B cell (primary cell): ENCODE data around the gene POLL. TPM values are rescaled to one million over a fixed set of nuclear protein-coding genes. Genes with fewer than 3 reads are reported as not detected.

Experiments
- ATAC-seq: fragments of 200-7000 bp; cut with Tn5 transposase; one replicate; pipeline ENCODE4 v1.10.0; 2021; ENCODE audit warnings: low read depth, mild to moderate bottlenecking, moderate number of reproducible peaks, moderate library complexity
- CTCF ChIA-PET: fragments of 350-600 bp; sonication (Branson Sonifier 250); formaldehyde crosslinking; loops from one replicate; lab custom pipeline; 2021; ENCODE audit warnings: antibody characterized with exemption, inconsistent platforms; lab: Charles Lee
- POLR2A ChIA-PET: fragments of 350-600 bp; sonication (Branson Sonifier 250); formaldehyde crosslinking; loops from one replicate; lab custom pipeline; 2021; ENCODE audit warnings: antibody characterized with exemption; lab: Charles Lee
- DNase-seq: peaks from one replicate; pipeline ENCODE4 v3.0.0; 2013
- H2AFZ ChIP-seq: 2 replicates; pipeline ENCODE4 v1.6.1; 2012; ENCODE audit warnings: mild to moderate bottlenecking, low read depth, low read length; ENCODE audit not compliant: insufficient read depth, poor library complexity, severe bottlenecking
- H3K27ac ChIP-seq, 2 donors: 1 replicate in 1 of 2; 2 replicates in 1 of 2; pipeline ENCODE4 v1.5.1; 2012 to 2013; ENCODE audit warnings: low read length in 2 of 2, mild to moderate bottlenecking in 2 of 2, moderate library complexity in 1 of 2
- H3K27me3 ChIP-seq, 4 experiments: fragments of 200-600 bp in 1 of 4; sonication (generic) in 1 of 4; replicated peaks in 1 of 4; 1 replicate in 2 of 4; 2 replicates in 2 of 4; pipeline versions ENCODE4 v1.6.1 to v1.7.0; 2013 to 2016; ENCODE audit warnings: low read length in 3 of 4, mild to moderate bottlenecking in 2 of 4, mixed read lengths in 1 of 4, moderate library complexity in 1 of 4; ENCODE audit not compliant: insufficient read depth in 4 of 4, control insufficient read depth in 3 of 4; ENCODE audit errors: control extremely low read depth in 1 of 4
- H3K36me3 ChIP-seq, 2 experiments: replicated peaks in 1 of 2; 1 replicate in 1 of 2; 2 replicates in 1 of 2; pipeline versions ENCODE4 v1.6.1 to v1.7.1; 2013; ENCODE audit warnings: low read length in 1 of 2; ENCODE audit not compliant: insufficient read depth in 2 of 2, control insufficient read depth in 1 of 2; ENCODE audit errors: control extremely low read depth in 1 of 2, extremely low read depth in 1 of 2
- H3K4me1 ChIP-seq, 2 donors: fragments of 200-600 bp in 1 of 2; sonication (generic) in 1 of 2; 1 replicate in 1 of 2; 2 replicates in 1 of 2; pipeline versions ENCODE4 v1.5.1 to v1.6.1; 2013 to 2017; ENCODE audit warnings: low read length in 2 of 2; ENCODE audit not compliant: control insufficient read depth in 2 of 2, insufficient read depth in 2 of 2
- H3K4me2 ChIP-seq: replicated peaks from 2 replicates; pipeline ENCODE3; 2012; ENCODE audit warnings: mild to moderate bottlenecking, low read depth, low read length; ENCODE audit not compliant: poor library complexity, severe bottlenecking
- H3K4me3 ChIP-seq, 5 experiments: fragments of 200-600 bp in 1 of 5; sonication (generic) in 1 of 5; 1 replicate in 3 of 5; 2 replicates in 2 of 5; pipeline versions ENCODE4 v1.5.1 to v1.7.0; 2011 to 2016; ENCODE audit warnings: low read length in 4 of 5, mild to moderate bottlenecking in 4 of 5, low read depth in 2 of 5, control low read depth in 1 of 5, moderate library complexity in 1 of 5; ENCODE audit not compliant: insufficient read depth in 1 of 5; ENCODE audit errors: control extremely low read depth in 1 of 5, extremely low read depth in 1 of 5
- H3K79me2 ChIP-seq: fragments of 200-600 bp; sonication (generic); one replicate; pipeline ENCODE4 v1.6.0; 2016; ENCODE audit warnings: low read length; ENCODE audit not compliant: control insufficient read depth, insufficient read depth
- H3K9ac ChIP-seq: fragments of 200-600 bp; sonication (generic); 2 replicates; pipeline ENCODE4 v1.6.1; 2017; ENCODE audit warnings: mild to moderate bottlenecking, low read length, moderate library complexity
- H3K9me3 ChIP-seq, 3 donors: one replicate each; pipeline versions ENCODE4 v1.6.1 to v1.7.1; 2013; ENCODE audit warnings: low read length in 2 of 3; ENCODE audit not compliant: control insufficient read depth in 2 of 3, insufficient read depth in 1 of 3; ENCODE audit errors: control extremely low read depth in 1 of 3
- H4K20me1 ChIP-seq: 2 replicates; pipeline ENCODE4 v1.6.0; 2012; ENCODE audit warnings: mild to moderate bottlenecking, low read length; ENCODE audit not compliant: insufficient read depth, control insufficient read depth, poor library complexity, severe bottlenecking
- H3K27ac Mint-ChIP-seq: one replicate; pipeline ENCODE4 v1.8.0; 2021; ENCODE audit warnings: mixed read lengths
- H3K27me3 Mint-ChIP-seq: one replicate; pipeline ENCODE4 v1.8.0; 2021; ENCODE audit warnings: mixed read lengths
- H3K4me1 Mint-ChIP-seq: one replicate; pipeline ENCODE4 v1.8.0; 2021; ENCODE audit warnings: mixed read lengths
- H3K4me3 Mint-ChIP-seq: one replicate; pipeline ENCODE4 v1.8.0; 2021; ENCODE audit warnings: mixed read lengths
- H3K9me3 Mint-ChIP-seq: one replicate; pipeline ENCODE4 v1.8.0; 2022; ENCODE audit warnings: mixed read lengths; ENCODE audit not compliant: insufficient read depth
- EZH2 ChIP-seq: IDR thresholded peaks from 2 replicates; pipeline ENCODE4 v1.6.1; 2012; ENCODE audit warnings: borderline replicate concordance, low read depth, mild to moderate bottlenecking, moderate library complexity, low read length; ENCODE audit not compliant: insufficient read depth, poor library complexity, severe bottlenecking
- WGBS: methylation state at CpG from one replicate; pipeline ENCODE4 v1.1.5; 2013; ENCODE audit warnings: missing lambda C conversion rate; ENCODE audit not compliant: insufficient coverage; 5-methylcytosine and 5-hydroxymethylcytosine counted together
- intact Hi-C: fragments of 100-400 bp; cut with micrococcal nuclease; formaldehyde crosslinking; loops from one replicate; pipeline ENCODE4 v1.10.0; 2022
- polyA plus RNA-seq: library from polyadenylated mRNA; depleted of rRNA; stranded (reverse); fragments of >200 nt; gene quantifications from 2 replicates; pipeline ENCODE4 v1.2.3, GENCODE V29; 2012
- total RNA-seq, 2 donors: library from RNA; stranded (reverse); fragments of 120-200 nt in 1 of 2; gene quantifications; 1 replicate in 1 of 2; 2 replicates in 1 of 2; pipeline versions ENCODE4 v1.2.3 to v1.2.4, GENCODE V29; 2013 to 2022

The POLL gene
- total and polyA plus RNA-seq, 2 donors (not counting 1 experiment from before 2014, with no cell fraction given): 46.0 to 46.7 TPM

DNA sequence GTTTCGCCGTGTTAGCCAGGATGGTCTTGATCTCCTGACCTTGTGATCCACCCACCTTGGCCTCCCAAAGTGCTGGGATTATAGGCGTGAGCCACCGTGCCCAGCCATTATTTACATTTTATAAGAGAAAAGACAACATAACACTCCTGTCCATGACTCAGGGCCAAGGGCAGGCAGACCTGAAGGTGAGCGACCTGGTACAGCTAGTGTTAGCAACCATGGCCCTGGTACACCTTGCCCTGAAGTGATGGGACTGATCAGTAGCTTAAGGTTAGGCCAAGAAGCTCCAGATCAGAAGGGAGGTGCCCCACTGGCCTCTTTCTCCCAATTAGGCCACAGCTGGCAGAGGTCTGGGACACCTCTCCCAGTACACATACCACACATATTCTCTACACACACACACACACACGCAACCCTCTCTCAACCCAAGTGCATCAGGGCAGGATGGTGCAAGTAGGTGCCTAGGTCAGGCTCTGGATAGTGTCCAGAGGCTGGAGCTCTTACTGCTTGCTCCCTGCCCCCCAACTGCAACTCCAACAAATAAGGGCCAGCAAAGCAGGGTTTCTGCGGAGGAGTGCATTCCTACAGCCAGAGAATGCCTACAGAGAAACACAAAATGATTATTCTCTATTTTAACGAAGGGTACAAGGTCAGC is 43.9 kb upstream of the POLL start:
- H3K36me3 ChIP-seq: peaks cover 0 to 41% of the 10 kb centered on the region in 2 experiments
- H3K27me3 ChIP-seq: no peaks in the 10 kb centered on the region
- CTCF ChIA-PET: no interaction called here
- H3K27ac ChIP-seq: no peak overlapping the region
- no peak overlapping the region for H2AFZ ChIP-seq
- no peak for DNase-seq
- no peak overlapping the region for H3K9ac ChIP-seq
- H3K9me3 ChIP-seq: no peaks in the 10 kb centered on the region
- no peak overlapping the region for H3K27ac Mint-ChIP-seq
- H3K27me3 Mint-ChIP-seq: no peaks in the 10 kb centered on the region
- H3K4me3 Mint-ChIP-seq: no peak overlapping the region
- ATAC-seq: no peak
- no peaks in the 10 kb centered on the region for H3K9me3 Mint-ChIP-seq
- intact Hi-C loops: no loop called here
- no peak for TF ChIP-seq EZH2
- H3K4me3 ChIP-seq: no peak overlapping the region
- peaks cover 45% of the 10 kb centered on the region for H3K79me2 ChIP-seq
- WGBS: 79% methylated on average over 2 of the region's 8 CpGs
- H3K4me1 Mint-ChIP-seq: peaks cover 4% of the 10 kb centered on the region
- H4K20me1 ChIP-seq: peaks cover 60% of the 10 kb centered on the region
- POLR2A ChIA-PET: interaction anchor here (0.5 kb wide), 1 partner anchor 601 kb away, joined by 6 read pairs; no protein-coding TSS in a partner anchor
- H3K4me2 ChIP-seq: no peak overlapping the region
- no peaks in the 10 kb centered on the region for H3K4me1 ChIP-seq

GRCh38 chr10:101630633-101630920 is 42.5 kb upstream of the POLL start:
- peaks cover 0 to 49% of the 10 kb centered on the region in 2 experiments for H3K36me3 ChIP-seq
- H3K79me2 ChIP-seq: peaks cover 45% of the 10 kb centered on the region
- H3K4me3 ChIP-seq: no peak overlapping the region
- Mint-ChIP-seq H3K27ac (no peak overlapping the region), H3K27me3 (no peaks in the 10 kb centered on the region), H3K9me3 (no peaks in the 10 kb centered on the region), H3K4me3 (no peak overlapping the region), H3K4me1 (peaks cover 5% of the 10 kb centered on the region)
- no peaks in the 10 kb centered on the region for H3K4me1 ChIP-seq
- H4K20me1 ChIP-seq: peaks cover 72% of the 10 kb centered on the region
- H3K4me2 ChIP-seq: no peak overlapping the region
- no peak for ATAC-seq
- CTCF ChIA-PET: no interaction called here
- intact Hi-C loops: no loop called here
- no peak for DNase-seq
- no peak overlapping the region for H3K9ac ChIP-seq
- H2AFZ ChIP-seq: no peak overlapping the region
- POLR2A ChIA-PET: no interaction called here
- TF ChIP-seq EZH2: no peak
- no peaks in the 10 kb centered on the region for H3K9me3 ChIP-seq
- H3K27me3 ChIP-seq: no peaks in the 10 kb centered on the region
- no peak overlapping the region for H3K27ac ChIP-seq
- WGBS: 100% methylated on average over 1 of the region's 1 CpG
